Loucy (cell line): ENCODE measurements around the gene GNA12.

ENCODE experiments used
- H2AFZ ChIP-seq: fragments of 200-600 bp; sonication (generic); 2 replicates; pipeline ENCODE4 v1.6.0; 2016; ENCODE audit warnings: antibody characterized with exemption, mild to moderate bottlenecking, low read length, moderate library complexity
- H3F3A ChIP-seq: fragments of 200-600 bp; 2 replicates; pipeline ENCODE4 v1.6.0; 2016; ENCODE audit warnings: antibody characterized with exemption, low read depth, mild to moderate bottlenecking
- H3K27me3 ChIP-seq: fragments of 200-600 bp; sonication (generic); 2 replicates; pipeline ENCODE4 v1.6.1; 2014; ENCODE audit warnings: low read length, mild to moderate bottlenecking; ENCODE audit not compliant: insufficient read depth, poor library complexity, severe bottlenecking
- H3K36me3 ChIP-seq: fragments of 200-600 bp; sonication (generic); 2 replicates; pipeline ENCODE4 v1.6.1; 2016; ENCODE audit warnings: low read length; ENCODE audit not compliant: insufficient read depth
- H3K4me1 ChIP-seq: fragments of 200-600 bp; sonication (generic); 2 replicates; pipeline ENCODE4 v1.5.1; 2014; ENCODE audit warnings: low read length, mild to moderate bottlenecking; ENCODE audit not compliant: insufficient read depth, poor library complexity, severe bottlenecking
- H3K4me2 ChIP-seq: fragments of 200-600 bp; sonication (generic); 2 replicates; pipeline ENCODE4 v1.6.0; 2014; ENCODE audit warnings: antibody characterized with exemption, low read length, low read depth, mild to moderate bottlenecking; ENCODE audit not compliant: poor library complexity, severe bottlenecking
- H3K4me3 ChIP-seq: fragments of 200-600 bp; sonication (generic); 2 replicates; pipeline ENCODE4 v1.5.1; 2014; ENCODE audit warnings: low read length, mild to moderate bottlenecking, mixed read lengths; ENCODE audit not compliant: poor library complexity, severe bottlenecking
- H3K79me2 ChIP-seq: fragments of 200-600 bp; sonication (generic); 2 replicates; pipeline ENCODE4 v1.6.1; 2014; ENCODE audit warnings: low read length; ENCODE audit not compliant: insufficient read depth
- H3K9ac ChIP-seq: fragments of 200-600 bp; sonication (generic); 2 replicates; pipeline ENCODE4 v1.6.0; 2014; ENCODE audit warnings: mild to moderate bottlenecking, low read depth, low read length, moderate library complexity; ENCODE audit not compliant: poor library complexity, severe bottlenecking
- H3K9me2 ChIP-seq: fragments of 200-600 bp; sonication (generic); replicated peaks from 2 replicates; pipeline ENCODE4 v1.6.1; 2016; ENCODE audit warnings: low read depth, low read length, mixed read lengths
- H3K9me3 ChIP-seq: fragments of 200-600 bp; sonication (generic); 2 replicates; pipeline ENCODE4 v1.6.1; 2014; ENCODE audit warnings: mild to moderate bottlenecking, antibody characterized with exemption, low read length, low read depth; ENCODE audit not compliant: insufficient read depth
- H4K20me1 ChIP-seq: fragments of 200-600 bp; sonication (generic); 2 replicates; pipeline ENCODE4 v1.6.0; 2014; ENCODE audit warnings: antibody characterized with exemption, low read length, mild to moderate bottlenecking; ENCODE audit not compliant: insufficient read depth, poor library complexity, severe bottlenecking
- CTCF ChIP-seq: fragments of 200-600 bp; sonication (generic); conservative IDR thresholded peaks from 2 replicates; pipeline ENCODE4 v1.5.1; 2014; ENCODE audit warnings: mild to moderate bottlenecking, antibody characterized with exemption, low read length
- EZH2phosphoT487 ChIP-seq: fragments of 200-600 bp; IDR thresholded peaks from 2 replicates; pipeline ENCODE4 v1.6.1; 2018; ENCODE audit warnings: antibody characterized with exemption, mild to moderate bottlenecking, moderate library complexity, borderline replicate concordance

Gene GNA12

GRCh38 chr7:2791390-2791789 lies 52.7 kb downstream of the GNA12 start:
- H3K9me2 ChIP-seq, result no peaks in the 10 kb centered on the region
- H3K4me3 ChIP-seq, result no peak overlapping the region
- H3K4me2 ChIP-seq, result no peak overlapping the region
- peaks cover 5% of the 10 kb centered on the region for H4K20me1 ChIP-seq
- H3K79me2 ChIP-seq, result peaks cover 51% of the 10 kb centered on the region
- H3K36me3 ChIP-seq, result peaks cover 77% of the 10 kb centered on the region
- no peaks in the 10 kb centered on the region for H3K4me1 ChIP-seq
- no peaks in the 10 kb centered on the region for H3F3A ChIP-seq
- H3K9me3 ChIP-seq, result no peaks in the 10 kb centered on the region
- TF ChIP-seq CTCF, result no peak
- no peak for TF ChIP-seq EZH2phosphoT487
- H2AFZ ChIP-seq, result no peak overlapping the region
- H3K27me3 ChIP-seq, result no peaks in the 10 kb centered on the region
- no peak overlapping the region for H3K9ac ChIP-seq

- Histone ChIP-seq H4K20me1 (no peaks in the 10 kb centered on the region), H3F3A (no peaks in the 10 kb centered on the region), H3K9ac (no peak overlapping the region), H3K9me2 (no peaks in the 10 kb centered on the region), H3K9me3 (no peaks in the 10 kb centered on the region), H3K4me3 (no peak overlapping the region), H3K79me2 (peaks cover 50% of the 10 kb centered on the region; the same call in 1 of the 2 replicates), H3K4me1 (peaks cover 4% of the 10 kb centered on the region), H3K4me2 (no peak overlapping the region), H3K27me3 (no peaks in the 10 kb centered on the region), H3K36me3 (peaks cover 73% of the 10 kb centered on the region; the same call in 1 of the 2 replicates), H2AFZ (no peak overlapping the region)
- TF ChIP-seq CTCF (no peak), EZH2phosphoT487 (no peak)
These were observed 56.7 kb downstream of the GNA12 start for GRCh38 chr7:2787251-2787951.

- Histone ChIP-seq H3K9ac (no peak overlapping the region), H3K4me3 (no peak overlapping the region), H3K4me1 (peaks cover 4% of the 10 kb centered on the region), H3K4me2 (no peak overlapping the region), H3K9me3 (no peaks in the 10 kb centered on the region), H2AFZ (no peak overlapping the region), H3K27me3 (no peaks in the 10 kb centered on the region), H3F3A (no peaks in the 10 kb centered on the region), H4K20me1 (no peaks in the 10 kb centered on the region), H3K36me3 (peaks cover 66% of the 10 kb centered on the region; the same call in 1 of the 2 replicates), H3K9me2 (no peaks in the 10 kb centered on the region), H3K79me2 (peaks cover 47% of the 10 kb centered on the region; the same call in 1 of the 2 replicates)
- TF ChIP-seq CTCF (no peak), EZH2phosphoT487 (no peak)
These were observed 57.4 kb downstream of the GNA12 start for GRCh38 chr7:2786607-2787116.
